T-helper 1 cell treated with Interleukin-12 subunit alpha and Interleukin-12 subunit beta and Interleukin-4 antibody, amounts not matched to agents 30 μg/mL and 1 μg/mL, for 36 hours (primary cell): ENCODE measurements around the gene ZNF22.

ENCODE experiments used
- H3K27ac Mint-ChIP-seq: one replicate; pipeline ENCODE4 v1.8.0; 2021; ENCODE audit warnings: mild to moderate bottlenecking, mixed read lengths
- H3K27me3 Mint-ChIP-seq: one replicate; pipeline ENCODE4 v1.8.0; 2021; ENCODE audit warnings: low read depth, mixed read lengths
- H3K36me3 Mint-ChIP-seq: one replicate; pipeline ENCODE4 v1.8.0; 2021; ENCODE audit warnings: low read depth, mixed read lengths
- H3K4me1 Mint-ChIP-seq: one replicate; pipeline ENCODE4 v1.8.0; 2021; ENCODE audit warnings: low read depth, mixed read lengths
- H3K4me3 Mint-ChIP-seq: one replicate; pipeline ENCODE4 v1.8.0; 2021; ENCODE audit warnings: mild to moderate bottlenecking, moderate library complexity, mixed read lengths
- H3K9me3 Mint-ChIP-seq: one replicate; pipeline ENCODE4 v1.8.0; 2021; ENCODE audit warnings: mixed read lengths

The ZNF22 gene

GRCh38 chr10:45000752-45001380 lies at the start of gene ZNF22:
ZNF22 (plus strand) TSS chr10:45000923; CDS start chr10:45003369, 2,446 bp downstream.
- Mint-ChIP-seq H3K4me3 (peak within 1 kb of the TSS; percentile 91), H3K4me1 (peaks cover 44% of the 10 kb centered on the region), H3K27ac (peak within 1 kb of the TSS; percentile 90), H3K9me3 (peaks cover 22% of the 10 kb centered on the region), H3K36me3 (peaks cover 34% of the 10 kb centered on the region), H3K27me3 (peaks cover 19% of the 10 kb centered on the region)

GRCh38 chr10:44951576-44952226 lies 49.0 kb upstream of the ZNF22 start:
- Mint-ChIP-seq H3K27ac (no peak overlapping the region), H3K4me3 (no peak overlapping the region), H3K9me3 (no peaks in the 10 kb centered on the region), H3K4me1 (peaks cover 11% of the 10 kb centered on the region), H3K27me3 (no peaks in the 10 kb centered on the region), H3K36me3 (peaks cover 8% of the 10 kb centered on the region)

- Mint-ChIP-seq H3K4me3 (no peak overlapping the region), H3K27ac (no peak overlapping the region), H3K9me3 (no peaks in the 10 kb centered on the region), H3K36me3 (peaks cover 10% of the 10 kb centered on the region), H3K4me1 (peaks cover 10% of the 10 kb centered on the region), H3K27me3 (no peaks in the 10 kb centered on the region)
These were observed 47.9 kb upstream of the ZNF22 start for GRCh38 chr10:44952779-44953231.

- no peak overlapping the region for H3K27ac Mint-ChIP-seq
- no peak overlapping the region for H3K4me3 Mint-ChIP-seq
- H3K36me3 Mint-ChIP-seq, result peaks cover 12% of the 10 kb centered on the region
- H3K4me1 Mint-ChIP-seq, result peaks cover 14% of the 10 kb centered on the region
- no peaks in the 10 kb centered on the region for H3K9me3 Mint-ChIP-seq
- H3K27me3 Mint-ChIP-seq, result no peaks in the 10 kb centered on the region
These were observed 46.7 kb upstream of the ZNF22 start for GRCh38 chr10:44954042-44954441.

- peaks cover 12% of the 10 kb centered on the region for H3K36me3 Mint-ChIP-seq
- H3K27me3 Mint-ChIP-seq, result no peaks in the 10 kb centered on the region
- peaks cover 14% of the 10 kb centered on the region for H3K4me1 Mint-ChIP-seq
- H3K4me3 Mint-ChIP-seq, result no peak overlapping the region
- no peaks in the 10 kb centered on the region for H3K9me3 Mint-ChIP-seq
- H3K27ac Mint-ChIP-seq, result no peak overlapping the region
These were observed 45.8 kb upstream of the ZNF22 start for GRCh38 chr10:44954962-44955361.

- H3K27me3 Mint-ChIP-seq, result no peaks in the 10 kb centered on the region
- no peak overlapping the region for H3K27ac Mint-ChIP-seq
- H3K4me1 Mint-ChIP-seq, result peaks cover 16% of the 10 kb centered on the region
- H3K4me3 Mint-ChIP-seq, result no peak overlapping the region
- no peaks in the 10 kb centered on the region for H3K9me3 Mint-ChIP-seq
- peaks cover 12% of the 10 kb centered on the region for H3K36me3 Mint-ChIP-seq
These were observed 45.2 kb upstream of the ZNF22 start for GRCh38 chr10:44955413-44956070.

- Mint-ChIP-seq H3K9me3 (no peaks in the 10 kb centered on the region), H3K27ac (no peak overlapping the region), H3K36me3 (peaks cover 12% of the 10 kb centered on the region), H3K4me1 (peaks cover 19% of the 10 kb centered on the region), H3K27me3 (no peaks in the 10 kb centered on the region), H3K4me3 (no peak overlapping the region)
These were observed 44.5 kb upstream of the ZNF22 start for GRCh38 chr10:44956226-44956625.

- Mint-ChIP-seq H3K4me3 (no peak overlapping the region), H3K4me1 (peaks cover 19% of the 10 kb centered on the region), H3K36me3 (peaks cover 12% of the 10 kb centered on the region), H3K27me3 (no peaks in the 10 kb centered on the region), H3K9me3 (no peaks in the 10 kb centered on the region), H3K27ac (no peak overlapping the region)
These were observed 43.7 kb upstream of the ZNF22 start for GRCh38 chr10:44956717-44957706.

GRCh38 chr10:44958196-44958897 lies 42.4 kb upstream of the ZNF22 start:
- Mint-ChIP-seq H3K36me3 (peaks cover 12% of the 10 kb centered on the region), H3K9me3 (no peaks in the 10 kb centered on the region), H3K4me1 (peaks cover 19% of the 10 kb centered on the region), H3K27me3 (no peaks in the 10 kb centered on the region), H3K4me3 (peak overlapping the region; percentile 80), H3K27ac (peak overlapping the region; percentile 20)

GRCh38 chr10:44958898-44959246 lies 41.9 kb upstream of the ZNF22 start:
- peaks cover 19% of the 10 kb centered on the region for H3K4me1 Mint-ChIP-seq
- peak overlapping the region; percentile 80 for H3K4me3 Mint-ChIP-seq
- H3K27ac Mint-ChIP-seq, result peak overlapping the region; percentile 26
- peaks cover 12% of the 10 kb centered on the region for H3K36me3 Mint-ChIP-seq
- no peaks in the 10 kb centered on the region for H3K27me3 Mint-ChIP-seq
- no peaks in the 10 kb centered on the region for H3K9me3 Mint-ChIP-seq

GRCh38 chr10:44959247-44960087 lies 41.3 kb upstream of the ZNF22 start, which contains the start of gene RASSF4:
RASSF4 (plus strand) TSS chr10:44959802; CDS start chr10:44970203, 10,401 bp downstream.
- H3K27ac Mint-ChIP-seq, result peak within 1 kb of the TSS; percentile 26
- no peaks in the 10 kb centered on the region for H3K9me3 Mint-ChIP-seq
- peaks cover 12% of the 10 kb centered on the region for H3K36me3 Mint-ChIP-seq
- no peaks in the 10 kb centered on the region for H3K27me3 Mint-ChIP-seq
- H3K4me3 Mint-ChIP-seq, result peak within 1 kb of the TSS; percentile 80
- peaks cover 19% of the 10 kb centered on the region for H3K4me1 Mint-ChIP-seq

- H3K4me3 Mint-ChIP-seq, result peak overlapping the region; percentile 80
- no peak overlapping the region for H3K27ac Mint-ChIP-seq
- H3K27me3 Mint-ChIP-seq, result no peaks in the 10 kb centered on the region
- H3K36me3 Mint-ChIP-seq, result peaks cover 10% of the 10 kb centered on the region
- no peaks in the 10 kb centered on the region for H3K9me3 Mint-ChIP-seq
- peaks cover 19% of the 10 kb centered on the region for H3K4me1 Mint-ChIP-seq
These were observed 40.6 kb upstream of the ZNF22 start for GRCh38 chr10:44960088-44960460.
